Left kidney (tissue), 2 donors: Measurements from ENCODE around the gene FBXW5. TPM values are rescaled to one million over a fixed set of nuclear protein-coding genes. Genes with fewer than 3 reads are reported as not detected.

ENCODE experiments used
- DNase-seq: peaks from one replicate; pipeline ENCODE4 v3.0.0-alpha.2; 2013
- polyA plus RNA-seq: library from polyadenylated mRNA; unstranded; fragments of 120-200 nt; gene quantifications from one replicate; pipeline ENCODE4 v1.2.1, GENCODE V29; 2013; ENCODE audit not compliant: insufficient read length

The FBXW5 gene
- polyA plus RNA-seq, 1 donor: 33.7 TPM

DNA sequence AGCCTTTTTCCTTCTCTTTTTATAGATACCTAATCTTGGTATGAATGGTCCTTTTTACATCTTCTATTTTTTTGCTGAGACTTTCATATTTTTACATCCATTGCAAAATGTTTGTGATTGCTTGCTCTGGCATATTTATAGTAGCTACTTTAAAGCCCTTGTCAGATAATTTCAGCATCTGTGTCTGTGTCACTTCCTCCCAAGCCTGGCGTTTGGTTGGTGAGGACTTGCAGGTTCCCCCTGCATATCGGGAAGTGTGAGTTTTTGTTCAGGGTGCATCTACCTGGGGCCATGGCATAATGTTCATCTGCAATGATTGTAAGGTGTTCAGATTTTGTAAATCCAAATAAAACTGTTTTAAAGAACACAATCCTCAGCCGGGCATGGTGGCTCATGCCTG, 8.9 kb downstream of the FBXW5 start:
- no peak for DNase-seq

DNA sequence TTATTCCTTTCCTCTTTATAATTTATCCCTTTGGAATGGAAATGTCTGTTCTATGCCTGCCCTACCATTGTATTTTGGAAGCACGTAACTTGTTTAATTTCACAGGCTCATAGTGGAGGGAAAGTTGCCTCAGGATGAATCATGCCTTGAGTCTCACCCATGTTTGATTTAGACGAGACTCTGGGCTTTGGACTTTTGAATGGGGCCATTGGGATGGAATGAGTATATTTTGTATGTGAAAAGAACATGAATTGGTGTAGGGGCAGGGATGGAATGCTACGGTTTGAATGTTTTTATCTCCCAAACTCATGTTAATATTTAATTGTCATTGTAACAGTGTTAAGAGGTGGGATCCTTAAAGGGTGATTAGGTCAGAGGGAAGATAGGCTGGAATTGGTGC, 10.3 kb downstream of the FBXW5 start:
- no peak for DNase-seq

DNA sequence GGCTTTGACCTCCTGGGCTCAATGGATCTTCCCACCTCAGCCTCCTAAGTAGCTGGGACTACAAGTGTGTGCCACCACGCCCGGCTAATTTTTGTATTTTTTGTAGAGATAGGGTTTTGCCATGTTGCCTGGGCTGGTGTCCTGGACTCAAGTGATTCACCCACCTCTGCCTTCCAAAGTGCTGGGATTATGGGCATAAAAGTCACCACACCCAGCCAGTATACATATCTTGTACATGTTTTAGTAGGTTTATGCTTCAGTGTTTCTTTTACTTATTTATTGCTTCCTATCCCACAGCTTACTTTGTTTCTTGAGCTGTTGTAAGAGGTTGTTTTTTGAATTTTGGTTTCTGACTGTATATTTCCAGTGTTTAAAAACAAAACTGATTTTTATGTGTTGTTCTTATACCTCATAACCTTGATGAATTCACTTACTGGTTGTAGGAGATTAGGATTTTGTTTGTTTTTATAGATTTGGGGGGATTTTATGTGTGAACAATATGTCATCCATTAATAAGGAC, 12.9 kb downstream of the FBXW5 start:
- DNase-seq: no peak

DNA sequence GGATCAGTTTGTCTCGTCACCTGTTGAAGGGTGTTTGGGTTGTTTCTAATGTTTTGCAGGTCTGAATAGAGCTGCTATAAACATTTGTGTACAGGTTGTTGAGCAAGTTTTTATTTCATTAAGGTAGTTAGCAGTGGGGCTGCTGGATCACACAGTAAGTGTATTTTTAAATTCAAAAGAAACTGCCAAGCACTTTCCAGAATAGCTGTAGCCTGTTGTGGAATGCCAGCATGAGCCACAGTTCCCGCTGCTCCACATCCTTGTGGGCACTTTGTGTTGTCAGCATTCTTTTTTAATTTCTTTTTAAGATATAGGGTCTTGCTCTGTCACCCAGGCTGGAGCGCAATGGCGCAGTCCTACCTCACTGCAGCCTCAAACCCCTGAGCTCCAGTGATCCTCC, 14.5 kb downstream of the FBXW5 start:
- no peak for DNase-seq

DNA sequence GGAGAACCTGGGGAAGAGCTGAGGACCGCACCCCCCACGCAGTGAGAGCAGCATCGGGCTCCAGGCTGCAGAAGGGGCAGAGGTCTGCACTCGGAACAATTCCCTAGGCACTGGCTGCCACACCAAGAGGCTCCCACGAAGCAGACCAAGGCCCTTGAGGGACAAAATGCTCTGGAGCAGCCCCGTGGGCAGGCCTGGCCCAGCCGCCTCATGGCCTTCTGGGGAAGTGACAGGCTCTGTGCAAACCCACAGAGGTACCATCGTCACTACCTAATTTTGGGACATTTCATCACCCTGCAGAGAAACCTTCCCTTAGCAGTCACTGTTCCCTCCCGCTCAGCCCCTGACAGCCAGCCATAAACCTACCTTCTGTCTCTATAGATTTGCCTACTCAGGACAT, 15.9 kb downstream of the FBXW5 start:
- no peak for DNase-seq

DNA sequence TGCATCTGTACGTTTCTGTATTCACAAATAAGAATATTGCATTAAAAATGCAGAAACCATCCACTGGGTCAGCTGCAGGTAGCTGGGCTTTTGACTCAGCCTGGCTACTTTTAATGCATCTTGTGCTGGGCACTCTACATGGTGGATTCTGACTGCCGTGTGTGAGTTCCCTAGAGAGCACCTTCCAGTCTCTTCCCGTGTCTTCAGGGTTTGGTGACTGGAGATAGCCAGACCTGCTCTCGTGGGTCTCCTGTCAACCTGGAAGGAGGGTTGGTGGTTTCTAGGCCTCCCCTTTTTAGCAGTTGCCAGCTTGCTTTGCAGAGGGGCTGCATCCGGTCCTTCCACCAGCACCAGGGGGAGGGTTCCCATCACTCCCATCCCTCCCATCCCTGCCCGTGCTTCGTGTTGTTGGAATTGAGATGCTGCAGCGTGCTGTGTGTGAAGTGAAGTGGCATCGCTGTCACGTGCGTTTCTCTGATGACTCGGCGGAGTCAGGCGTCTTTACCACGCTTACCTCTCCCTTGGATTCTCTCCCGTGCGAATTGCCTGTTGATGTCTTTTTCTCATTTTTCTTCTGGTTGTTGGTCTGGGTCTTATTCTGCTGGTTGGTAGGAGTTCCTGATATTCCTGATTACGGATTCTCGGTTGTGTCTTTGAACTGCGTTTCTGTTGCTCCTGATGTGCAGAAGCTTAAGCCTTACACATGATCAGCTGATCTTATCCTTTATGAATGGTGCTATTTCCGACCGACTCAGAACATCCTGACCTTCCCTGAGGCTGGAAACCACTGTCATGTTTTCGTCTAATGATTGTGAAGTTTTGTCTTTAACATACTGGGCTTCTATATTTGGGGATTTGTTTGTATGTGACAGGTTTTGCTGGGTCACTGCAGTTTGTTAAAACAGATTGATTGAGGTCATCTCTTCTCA, 16.9 kb downstream of the FBXW5 start:
- DNase-seq: no peak

DNA sequence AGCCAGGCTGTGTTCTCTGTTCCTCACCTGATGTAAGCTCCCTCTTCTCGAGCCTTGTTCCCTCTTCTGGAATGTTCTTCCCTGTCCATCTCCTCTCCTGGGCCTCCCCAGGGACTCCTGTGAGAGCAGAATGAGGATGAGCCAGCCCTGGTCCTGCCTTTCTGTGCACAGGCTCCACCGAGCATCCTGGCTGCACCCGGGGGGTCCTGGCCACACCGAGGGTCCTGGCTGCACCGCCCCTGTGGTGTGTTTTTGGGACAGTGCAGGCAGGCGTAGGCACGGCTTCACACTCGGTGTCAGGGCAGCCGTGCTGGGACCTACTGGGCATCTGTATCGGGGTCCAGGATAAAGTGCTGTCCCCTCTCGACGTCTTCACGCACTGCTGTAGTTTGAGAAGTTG, 17.8 kb downstream of the FBXW5 start:
- DNase-seq: no peak

DNA sequence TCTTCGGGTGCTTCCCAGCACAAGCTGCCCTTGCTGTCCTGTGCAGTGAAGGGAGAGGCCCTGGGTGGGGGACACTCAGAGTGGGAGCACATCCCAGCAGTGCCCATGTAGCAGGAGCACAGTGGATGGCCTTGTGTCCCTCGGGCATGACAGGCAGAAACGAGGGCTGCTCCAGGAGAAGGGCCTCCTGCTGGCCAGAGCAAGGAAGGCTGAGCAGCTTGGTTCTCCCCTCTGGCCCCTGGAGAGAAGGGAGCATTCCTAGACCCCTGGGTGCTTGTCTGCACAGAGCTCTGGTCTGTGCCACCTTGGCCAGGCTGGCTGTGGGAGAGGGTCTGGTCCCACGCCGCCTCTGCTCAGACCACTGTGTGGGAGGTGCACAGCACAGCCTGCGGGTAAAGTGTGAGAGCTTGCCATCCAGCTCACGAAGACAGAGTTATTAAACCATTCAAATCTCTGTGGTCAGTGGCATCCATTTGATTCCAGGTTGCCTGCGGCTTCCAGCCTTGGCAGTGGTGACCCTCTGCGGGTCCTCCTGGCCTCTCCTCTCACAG, 18.3 kb downstream of the FBXW5 start:
- DNase-seq: no peak

DNA sequence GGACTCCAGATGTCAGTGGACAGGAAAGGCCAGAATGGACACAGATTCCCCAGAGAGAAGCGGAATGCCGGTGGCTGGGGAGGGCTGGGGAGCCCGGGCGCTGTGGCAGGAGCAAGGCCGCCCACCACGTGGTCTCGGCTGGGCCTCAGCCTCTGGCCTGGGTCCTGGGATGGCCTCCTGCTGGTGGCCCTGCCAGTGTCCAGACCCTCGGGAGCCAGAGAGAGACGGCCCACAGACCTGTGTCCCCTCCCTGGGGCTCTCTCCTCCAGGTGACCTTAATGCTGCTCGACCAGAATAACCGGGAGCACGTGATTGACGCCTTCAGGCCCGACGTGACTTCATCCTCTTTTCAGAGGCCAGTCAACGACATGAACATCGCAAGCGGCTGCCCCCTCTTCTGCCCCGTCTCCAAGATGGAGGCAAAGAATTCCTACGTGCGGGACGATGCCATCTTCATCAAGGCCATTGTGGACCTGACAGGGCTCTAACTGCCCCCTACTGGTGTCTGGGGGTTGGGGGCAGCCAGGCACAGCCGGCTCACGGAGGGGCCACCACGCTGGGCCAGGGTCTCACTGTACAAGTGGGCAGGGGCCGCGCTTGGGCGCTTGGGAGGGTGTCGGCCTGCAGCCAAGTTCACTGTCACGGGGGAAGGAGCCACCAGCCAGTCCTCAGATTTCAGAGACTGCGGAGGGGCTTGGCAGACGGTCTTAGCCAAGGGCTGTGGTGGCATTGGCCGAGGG, 19.0 kb downstream of the FBXW5 start:
- no peak for DNase-seq

DNA sequence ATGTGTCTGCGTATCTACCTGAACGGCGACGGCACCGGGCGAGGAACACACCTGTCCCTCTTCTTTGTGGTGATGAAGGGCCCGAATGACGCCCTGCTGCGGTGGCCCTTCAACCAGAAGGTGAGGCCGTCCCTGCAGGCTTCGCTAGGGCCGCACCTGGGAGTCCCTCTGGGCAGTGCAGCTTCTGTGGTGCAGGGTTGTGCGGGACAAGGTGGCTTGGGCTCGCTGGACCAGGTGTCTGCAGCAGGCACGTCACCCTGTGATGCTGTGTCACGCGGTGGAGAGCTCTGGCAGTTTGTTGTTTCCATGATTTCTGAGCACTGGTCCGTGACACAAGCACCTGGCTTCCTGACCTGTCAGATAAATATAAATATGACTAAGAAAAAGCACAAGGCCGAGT, 20.7 kb downstream of the FBXW5 start:
- no peak for DNase-seq

DNA sequence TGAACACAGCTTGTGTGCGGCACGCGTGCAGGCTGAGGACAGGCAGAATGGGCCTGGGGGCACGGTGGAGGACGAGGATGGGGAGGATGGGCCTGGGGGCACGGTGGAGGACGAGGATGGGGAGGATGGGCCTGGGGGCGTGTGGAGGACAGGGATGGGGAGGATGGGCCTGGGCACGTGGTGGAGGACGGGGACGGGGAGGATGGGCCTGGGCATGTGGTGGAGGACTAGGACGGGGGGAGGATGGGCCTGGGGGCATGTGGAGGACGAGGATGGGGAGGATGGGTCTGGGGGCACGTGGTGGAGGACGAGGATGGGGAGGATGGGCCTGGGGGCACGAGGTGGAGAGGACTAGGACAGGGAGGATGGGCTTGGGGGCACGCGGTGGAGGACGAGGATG, 22.0 kb downstream of the FBXW5 start:
- DNase-seq: no peak

DNA sequence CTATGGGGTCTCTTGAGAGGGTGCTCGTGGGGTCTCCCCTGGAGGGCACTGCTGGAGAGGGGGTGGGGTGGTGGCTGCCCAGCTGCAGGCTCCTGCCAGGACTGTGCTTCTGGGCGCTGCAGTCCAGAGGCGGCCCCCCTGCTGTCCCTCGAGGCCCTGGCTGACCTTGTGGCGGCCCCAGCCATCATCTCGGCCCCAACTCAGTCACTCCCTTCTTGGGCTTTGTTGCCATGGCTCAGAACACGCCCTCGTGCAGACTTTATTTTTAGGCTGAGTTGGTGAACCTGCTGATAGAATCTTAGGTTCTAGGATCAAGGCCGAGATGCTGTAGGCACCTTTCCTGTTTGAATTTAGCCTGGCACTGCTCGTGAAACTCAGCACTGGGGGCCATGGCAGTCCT, 22.8 kb downstream of the FBXW5 start:
- DNase-seq: no peak

DNA sequence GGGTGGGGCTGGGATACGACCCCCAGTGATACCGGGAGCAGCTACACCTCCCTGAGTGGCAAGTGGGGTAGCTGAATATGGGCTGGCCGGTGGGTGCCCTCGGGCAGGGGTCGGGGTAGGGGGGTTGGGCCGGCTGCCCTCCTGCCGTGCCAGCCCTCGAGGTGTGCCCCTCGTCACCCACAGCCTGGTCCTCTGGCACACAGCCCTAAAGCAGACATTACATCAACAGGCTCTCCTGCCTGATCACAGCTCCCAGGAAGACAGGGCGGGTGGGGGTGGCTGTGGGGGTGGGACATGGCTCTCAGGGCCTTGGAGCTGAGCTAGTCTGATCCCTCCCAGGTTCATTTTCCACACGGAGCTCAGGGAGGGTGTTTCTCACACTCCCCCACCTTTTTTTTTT, 23.2 kb downstream of the FBXW5 start:
- no peak for DNase-seq

DNA sequence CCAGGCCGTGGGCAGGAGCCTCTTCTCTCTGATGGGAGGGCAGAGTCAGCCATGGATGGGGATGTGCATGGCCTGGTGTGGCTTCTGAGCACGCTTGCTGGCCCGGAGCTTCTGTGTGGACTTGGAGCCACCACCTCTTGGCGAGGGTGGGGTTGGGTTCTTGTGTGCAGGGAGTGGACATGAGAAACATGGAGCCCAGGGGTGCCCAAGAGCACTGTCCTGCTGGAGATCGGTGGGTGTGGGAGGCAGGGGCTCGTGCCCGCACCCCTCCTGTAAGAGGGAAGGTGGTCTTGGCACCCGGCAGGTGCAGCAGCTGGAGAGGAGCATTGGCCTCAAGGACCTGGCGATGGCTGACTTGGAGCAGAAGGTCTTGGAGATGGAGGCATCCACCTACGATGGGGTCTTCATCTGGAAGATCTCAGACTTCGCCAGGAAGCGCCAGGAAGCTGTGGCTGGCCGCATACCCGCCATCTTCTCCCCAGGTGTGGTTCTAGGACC, 23.8 kb downstream of the FBXW5 start:
- DNase-seq: no peak

DNA sequence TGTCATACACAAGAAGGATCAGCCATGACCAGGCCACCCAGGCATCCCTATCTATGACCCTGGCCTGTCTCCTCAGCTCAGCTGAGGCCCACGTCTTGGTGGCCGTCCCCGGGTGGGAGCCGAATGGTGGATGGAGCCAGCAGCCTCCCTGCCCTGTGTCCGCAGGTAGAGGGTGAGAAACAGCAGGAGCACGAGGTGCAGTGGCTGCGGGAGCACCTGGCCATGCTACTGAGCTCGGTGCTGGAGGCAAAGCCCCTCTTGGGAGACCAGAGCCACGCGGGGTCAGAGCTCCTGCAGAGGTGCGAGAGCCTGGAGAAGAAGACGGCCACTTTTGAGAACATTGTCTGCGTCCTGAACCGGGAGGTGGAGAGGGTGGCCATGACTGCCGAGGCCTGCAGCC, 24.5 kb downstream of the FBXW5 start:
- no peak for DNase-seq

DNA sequence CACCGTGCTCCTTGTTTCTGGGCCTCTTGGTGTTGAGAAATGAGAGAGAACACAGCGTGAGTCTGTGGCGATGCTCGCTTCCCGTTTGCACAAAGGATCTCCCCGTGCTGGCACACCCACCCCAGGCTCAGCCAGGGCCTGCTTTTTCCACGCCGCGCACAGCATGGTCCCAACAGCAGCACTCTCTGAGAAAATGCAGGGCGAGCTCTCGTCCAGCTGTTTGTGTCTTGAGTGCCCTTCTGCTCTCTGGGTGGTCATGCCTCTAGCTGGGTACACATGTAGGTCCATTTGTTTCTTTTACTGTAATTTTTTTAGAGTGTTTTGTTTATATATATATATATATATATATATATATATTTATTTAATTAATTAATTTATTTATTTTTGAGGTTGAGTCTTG, 26.6 kb downstream of the FBXW5 start:
- no peak for DNase-seq

DNA sequence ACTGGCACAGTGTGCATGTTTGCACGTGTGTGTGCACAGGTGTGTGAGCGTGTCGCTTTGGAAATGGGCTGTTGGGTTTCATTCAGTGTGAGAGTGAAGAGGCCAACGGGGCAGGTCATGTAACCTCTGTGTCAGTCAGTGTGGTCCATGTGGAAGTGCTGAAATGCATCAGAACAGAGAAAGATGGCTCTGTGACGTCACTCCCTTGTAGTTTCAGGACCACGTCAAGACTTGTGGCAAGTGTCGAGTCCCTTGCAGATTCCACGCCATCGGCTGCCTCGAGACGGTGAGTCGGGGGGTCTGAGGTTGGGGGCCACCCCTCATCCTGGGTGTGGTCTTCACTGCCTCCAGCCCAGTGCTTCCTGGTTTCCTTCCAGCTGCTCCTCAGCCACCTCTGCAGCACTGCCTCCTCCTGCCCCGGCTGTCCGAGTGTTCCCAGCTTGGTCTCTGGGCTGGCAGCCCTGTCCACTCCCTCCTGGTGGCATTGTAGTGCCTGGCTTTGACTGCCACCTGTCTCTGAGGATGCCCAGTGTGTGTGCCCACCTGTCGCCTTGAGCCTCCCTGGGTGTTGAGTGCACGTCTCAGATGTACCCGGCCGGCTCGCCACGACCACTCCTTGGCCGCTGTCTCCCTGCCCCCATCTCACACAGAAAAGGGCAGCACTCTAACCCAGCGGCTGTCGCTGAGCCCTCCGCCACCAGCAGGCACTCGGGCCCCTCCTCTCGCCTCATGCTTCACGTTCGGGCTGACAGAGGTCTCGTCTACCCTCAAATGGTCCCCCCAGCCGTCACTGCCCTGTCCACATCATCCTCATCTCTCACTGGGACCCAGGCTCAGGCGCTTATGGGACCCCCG, 28.0 kb downstream of the FBXW5 start:
- DNase-seq: no peak

DNA sequence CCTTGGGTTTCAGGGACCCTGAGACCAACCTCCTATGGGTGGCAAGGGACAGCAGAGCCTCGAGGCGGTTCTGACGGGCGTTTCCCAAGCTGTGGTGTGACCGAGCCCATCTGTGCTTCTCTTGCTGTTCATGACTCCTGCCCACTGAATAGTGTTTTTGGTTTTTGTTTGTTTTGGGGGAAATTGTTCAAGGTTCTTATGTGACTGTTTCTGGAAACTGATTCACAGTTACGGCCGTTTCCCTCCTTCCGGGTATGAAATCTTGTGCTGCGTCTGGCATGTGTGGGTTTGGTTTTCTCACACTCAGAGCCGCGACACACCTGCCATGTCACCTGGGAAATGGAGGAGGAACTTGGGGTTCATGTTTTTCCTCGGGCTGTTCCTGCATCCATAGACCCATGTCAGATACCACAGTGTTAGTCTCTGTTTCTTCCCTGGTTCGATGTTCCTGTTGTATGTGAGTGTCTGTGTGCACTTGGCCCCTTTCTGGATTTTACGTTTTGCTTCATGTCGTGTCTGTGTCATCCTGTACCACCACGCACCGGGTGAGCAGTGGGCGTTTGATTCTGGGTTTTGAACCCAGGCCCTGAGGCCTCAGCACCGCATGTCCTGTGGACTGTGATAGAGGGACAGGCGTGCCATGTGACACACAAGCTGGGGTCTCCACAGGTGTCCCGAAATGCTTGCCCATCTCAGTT, 28.8 kb downstream of the FBXW5 start:
- DNase-seq: no peak

DNA sequence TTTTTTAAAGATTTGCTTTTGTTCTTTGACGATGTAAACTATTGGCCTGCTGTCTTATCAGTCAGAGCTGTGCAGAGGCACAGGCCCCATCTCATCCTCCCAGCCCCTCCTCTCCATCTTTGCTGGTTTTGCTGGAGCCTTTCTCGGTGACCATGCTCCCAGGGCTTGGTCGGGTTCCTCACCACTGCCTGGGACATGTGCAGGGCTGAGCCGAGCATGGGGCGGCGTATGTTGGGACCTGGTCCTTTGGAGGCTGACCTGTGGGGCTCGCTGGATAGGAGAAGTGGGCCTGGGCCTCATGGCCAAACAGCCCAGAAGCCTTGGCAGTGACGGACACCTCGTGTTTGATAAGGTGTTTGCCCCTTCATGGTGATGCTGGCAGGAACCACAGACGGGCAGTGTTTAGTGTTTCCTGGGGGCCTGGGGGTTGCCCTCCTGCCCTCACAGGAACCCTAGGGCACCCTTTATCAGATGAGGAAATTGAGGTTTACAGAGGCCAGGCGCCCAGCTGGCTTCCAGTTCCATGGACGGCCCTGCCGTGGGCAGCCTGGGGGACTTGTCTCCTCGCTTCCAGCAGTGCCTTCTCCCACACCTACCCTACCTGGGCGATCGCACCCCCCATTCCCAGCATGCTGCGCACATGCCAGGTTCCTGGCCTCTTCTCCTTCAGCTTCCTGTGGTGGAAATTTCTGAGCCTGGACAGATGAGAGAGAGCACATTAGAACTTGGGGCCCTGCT, 30.7 kb downstream of the FBXW5 start:
- DNase-seq: no peak

DNA sequence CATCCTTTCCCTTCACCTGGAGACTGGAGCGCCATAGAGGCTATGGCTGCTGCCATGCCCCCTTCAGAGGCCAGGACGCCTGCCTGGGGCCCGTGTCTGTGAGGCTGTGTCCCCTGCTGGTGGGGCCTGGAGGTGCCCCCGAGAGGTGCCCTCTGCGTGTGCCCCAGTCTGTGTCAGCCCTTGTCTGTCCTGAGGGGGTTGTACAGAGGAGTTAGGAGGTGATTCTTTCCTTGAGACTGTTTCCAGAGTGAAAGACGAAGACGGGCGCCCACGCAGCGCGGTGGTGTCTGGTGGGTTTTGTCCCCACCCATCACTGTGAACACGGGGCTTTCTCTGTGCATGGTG, 33.7 kb downstream of the FBXW5 start:
- DNase-seq: no peak
